HG02943 (cell line): Measurements from ENCODE around the gene IWS1.
"Not testable (repeated sequence)": the region's sequence is repeated elsewhere in the genome, so short reads cannot be mapped to it uniquely, and the experiment has no call there.

Source experiments
- ATAC-seq: cut with Tn5 transposase; IDR thresholded peaks from one replicate; pipeline ENCODE4 v1.9.1; 2021; ENCODE audit warnings: mild to moderate bottlenecking, low read depth, moderate library complexity; ENCODE audit not compliant: unreplicated experiment

Gene IWS1

DNA sequence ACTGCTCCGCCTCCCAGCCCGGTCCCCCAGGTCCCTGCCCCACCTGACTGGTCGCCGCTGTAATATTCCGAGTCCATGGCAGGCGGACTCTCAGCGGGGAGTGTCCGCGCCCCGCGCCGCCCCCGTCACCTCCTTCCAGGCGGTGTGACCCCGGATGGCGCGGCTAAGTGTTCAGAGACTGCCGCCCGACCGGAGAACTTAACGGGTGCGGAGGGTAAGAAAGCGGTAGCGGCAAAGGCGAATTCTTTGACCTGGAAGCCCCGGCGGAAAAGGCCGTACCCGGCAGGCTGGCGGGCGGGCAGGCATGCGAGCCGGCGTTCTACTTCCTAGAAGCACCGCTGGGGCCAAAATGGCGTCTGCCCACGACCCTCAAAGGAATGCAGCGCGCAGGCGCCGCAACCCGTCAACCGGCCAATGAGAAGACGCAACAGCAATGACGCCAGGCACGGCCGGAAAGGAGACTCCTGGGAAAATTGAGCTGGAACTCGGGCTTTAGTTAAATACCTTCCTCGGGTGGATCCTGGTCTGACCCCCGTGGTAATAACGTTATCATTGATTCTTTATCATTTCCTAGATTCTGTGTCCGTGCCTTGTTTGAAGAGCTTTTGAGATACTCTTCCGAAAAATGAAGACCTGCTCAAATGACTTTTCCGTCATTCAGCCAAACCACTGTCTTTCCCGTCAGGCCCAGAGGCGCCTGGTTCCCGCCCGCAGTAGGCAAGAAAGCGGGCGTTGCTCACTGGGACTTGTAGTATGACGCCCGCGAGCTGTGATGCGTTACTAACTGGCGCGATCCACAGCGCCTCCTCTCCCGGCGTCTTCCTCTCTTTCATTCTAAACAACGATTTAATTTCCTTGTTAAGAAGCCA, at the start of gene IWS1:
IWS1 (minus strand) TSS at position 358 of the 869 bp plus-strand sequence; CDS start at position 77, 281 bp downstream.
- peak; percentile 88 for ATAC-seq

DNA sequence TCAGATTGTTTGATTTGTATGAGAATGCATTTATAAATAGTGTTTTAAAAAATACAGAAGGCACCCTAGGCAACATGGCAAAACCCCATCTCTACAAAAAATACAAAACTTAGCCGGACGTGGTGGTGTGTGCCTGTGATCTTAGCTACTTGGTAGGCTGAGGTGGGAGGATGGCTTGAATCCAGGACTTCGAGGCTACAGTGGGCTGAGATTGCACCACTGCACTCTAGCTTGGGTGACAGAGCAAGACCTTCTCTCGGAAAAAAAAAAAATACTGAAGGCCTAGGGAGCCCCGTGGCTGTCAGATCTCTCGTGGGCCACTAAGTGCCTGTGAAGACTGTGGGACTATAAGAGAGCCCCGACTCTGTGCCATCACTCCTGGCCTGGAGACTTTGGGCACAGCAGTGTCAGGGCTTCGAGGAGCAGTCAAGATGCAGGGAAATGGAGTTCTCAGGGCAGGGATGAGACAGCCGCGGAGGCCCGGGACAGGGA, 49.7 kb upstream of the IWS1 start:
- ATAC-seq: no peak

DNA sequence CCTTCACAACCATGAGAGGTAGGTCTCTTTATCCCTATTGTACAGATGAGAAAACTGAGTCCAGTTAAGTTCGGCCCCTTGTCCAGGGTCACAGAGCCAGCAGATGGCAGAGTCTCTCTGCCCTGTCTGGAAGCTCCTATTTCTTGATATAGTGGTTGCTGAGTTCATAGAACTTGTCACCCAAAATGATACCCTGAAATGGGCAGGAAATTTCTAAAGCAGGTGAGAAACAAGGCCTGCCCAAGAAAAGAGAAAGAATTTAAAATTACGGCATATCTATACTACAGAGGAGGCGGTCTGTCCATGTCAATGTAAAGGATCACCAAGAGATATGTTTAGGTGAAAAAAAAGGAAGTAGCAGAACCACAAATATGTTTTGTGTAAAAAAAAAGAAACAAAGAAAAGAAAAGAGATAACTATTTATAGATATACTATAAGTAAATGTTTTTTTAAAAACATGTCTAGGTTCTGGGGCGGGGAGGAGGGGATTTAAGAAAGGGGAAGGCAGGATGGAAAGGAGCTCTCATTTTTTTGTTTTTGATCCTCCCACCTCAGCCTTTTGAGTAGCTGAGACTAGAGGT, 49.0 kb upstream of the IWS1 start:
- ATAC-seq: no peak

DNA sequence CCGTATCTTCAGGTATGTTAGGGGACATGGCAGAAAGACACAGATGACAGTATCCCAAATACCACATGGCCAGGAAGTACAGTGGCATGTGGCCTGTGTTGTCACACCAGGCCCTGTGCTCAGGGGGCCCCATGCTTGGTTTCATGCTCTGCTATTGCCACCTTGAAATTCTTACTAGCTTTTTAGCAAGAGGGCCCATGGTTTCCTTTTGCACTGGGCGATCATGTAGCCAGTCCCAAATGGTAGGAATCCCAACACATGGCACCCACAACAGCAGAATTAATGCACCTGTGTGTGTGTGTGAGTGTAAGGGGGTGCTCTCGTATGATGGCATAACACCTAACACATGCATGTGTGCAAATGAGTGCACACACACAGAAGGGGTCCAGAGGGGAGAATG, 48.4 kb upstream of the IWS1 start:
- no peak for ATAC-seq

GRCh38 chr2:127573771-127574170, 47.5 kb upstream of the IWS1 start:
- ATAC-seq: no peak

DNA sequence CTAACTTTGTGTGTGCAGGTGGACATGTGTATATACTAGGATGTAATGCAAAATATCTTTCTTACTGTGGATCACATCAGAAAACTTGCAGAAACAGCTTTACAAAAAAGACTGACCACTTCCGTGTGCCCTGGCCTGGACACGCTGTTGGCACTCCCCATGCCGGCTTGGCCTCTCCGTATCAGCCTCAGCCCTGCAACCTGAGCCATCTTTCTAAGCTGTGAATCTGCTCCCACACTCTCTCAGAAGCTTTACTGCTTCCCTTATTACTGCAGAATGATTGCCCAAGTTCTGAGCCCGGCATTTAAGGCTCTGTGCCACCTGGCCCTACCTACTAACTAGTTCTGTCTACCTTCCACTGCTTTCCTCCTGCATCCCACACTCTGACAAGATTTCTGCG, 47.0 kb upstream of the IWS1 start:
- no peak for ATAC-seq

GRCh38 chr2:127572841-127573240, 46.6 kb upstream of the IWS1 start:
- ATAC-seq: no peak

DNA sequence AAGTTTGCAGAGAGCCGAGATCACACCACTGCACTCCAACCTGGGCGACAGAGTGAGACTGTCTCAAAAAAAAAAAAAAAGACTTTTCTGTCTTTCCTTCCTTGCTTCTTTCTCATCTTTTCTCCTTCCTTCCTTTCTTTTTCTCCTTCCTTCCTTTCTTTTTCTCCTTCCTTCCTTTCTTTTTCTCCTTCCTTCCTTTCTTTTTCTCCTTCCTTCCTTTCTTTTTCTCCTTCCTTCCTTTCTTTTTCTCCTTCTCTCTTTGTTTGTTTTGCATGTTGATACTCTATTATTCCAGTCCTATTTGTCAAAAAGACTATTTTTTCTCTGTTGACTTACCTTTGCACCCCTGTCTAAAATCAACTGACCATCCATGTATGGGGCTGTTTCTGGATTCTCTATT, 46.1 kb upstream of the IWS1 start:
- ATAC-seq: not testable (repeated sequence)

DNA sequence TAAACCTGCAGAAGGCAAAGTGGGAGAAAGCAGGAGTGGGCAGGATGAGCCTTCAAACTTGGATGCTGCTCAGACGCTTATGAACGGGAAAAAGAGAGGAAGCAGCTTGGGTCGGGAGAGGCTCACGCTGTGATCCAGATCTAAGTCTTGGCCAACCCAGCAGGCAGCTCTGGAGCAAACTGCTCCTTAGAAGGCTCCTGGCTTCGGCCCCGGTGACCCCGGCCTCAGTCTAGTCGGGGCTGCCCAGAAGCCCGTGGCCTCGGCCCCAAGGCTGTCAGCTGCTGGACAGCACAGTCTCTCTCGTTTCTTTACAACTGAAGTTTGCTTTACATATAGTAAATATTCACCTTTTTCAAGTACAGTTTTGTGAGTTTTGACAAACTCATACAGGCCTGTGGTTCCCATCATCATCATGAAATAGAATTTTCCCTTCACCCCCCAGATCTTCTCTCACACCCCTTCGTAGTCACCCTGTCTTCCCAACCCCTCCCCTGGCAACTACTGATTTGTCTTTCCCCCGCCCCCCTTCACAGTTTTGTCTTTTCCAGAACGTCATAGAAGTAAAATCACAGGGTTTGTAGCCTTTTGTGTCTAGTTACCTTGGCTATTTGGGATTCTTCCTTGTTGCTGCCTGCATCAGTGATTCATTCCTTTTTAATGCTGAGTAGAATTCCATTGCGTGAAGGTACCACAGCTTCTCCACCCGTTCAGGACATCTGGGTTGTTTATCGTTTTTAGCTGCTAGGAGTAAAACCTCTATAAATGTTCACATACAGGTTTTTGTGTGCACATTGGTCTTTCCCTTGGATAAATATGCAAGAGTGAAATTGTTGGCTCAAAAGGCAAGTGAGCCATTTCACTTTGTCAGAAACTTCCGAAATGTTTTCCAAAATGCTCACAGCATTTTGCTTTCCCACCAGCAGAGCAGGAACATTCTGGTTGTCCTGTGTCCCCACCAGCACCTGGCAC, 44.3 kb upstream of the IWS1 start:
- ATAC-seq: no peak

- no peak for ATAC-seq
These were observed 43.4 kb upstream of the IWS1 start for GRCh38 chr2:127569666-127570065.

DNA sequence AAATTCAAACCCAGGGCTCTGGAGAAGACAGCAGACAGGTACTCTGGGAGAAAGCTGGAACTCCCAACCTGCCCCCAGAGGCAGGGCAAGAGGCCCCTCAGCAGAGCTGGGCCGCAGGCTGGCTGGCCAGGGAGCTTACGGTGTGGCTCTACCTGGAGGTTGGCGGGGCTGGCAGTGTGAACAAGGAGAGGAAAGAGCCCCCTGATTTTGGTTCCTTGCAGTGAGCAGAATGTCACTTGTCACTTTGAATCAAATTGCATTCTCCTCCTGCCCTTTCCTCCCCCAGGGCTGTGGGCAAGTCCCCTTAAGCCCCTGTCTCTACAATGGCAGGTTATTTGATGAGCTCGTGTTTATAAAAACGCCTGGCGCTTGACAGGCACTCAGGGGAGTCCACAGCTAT, 41.8 kb upstream of the IWS1 start:
- no peak for ATAC-seq

GRCh38 chr2:127567351-127567854, 41.1 kb upstream of the IWS1 start:
- ATAC-seq: no peak

- no peak for ATAC-seq
These were observed 40.3 kb upstream of the IWS1 start for GRCh38 chr2:127566576-127566975.

DNA sequence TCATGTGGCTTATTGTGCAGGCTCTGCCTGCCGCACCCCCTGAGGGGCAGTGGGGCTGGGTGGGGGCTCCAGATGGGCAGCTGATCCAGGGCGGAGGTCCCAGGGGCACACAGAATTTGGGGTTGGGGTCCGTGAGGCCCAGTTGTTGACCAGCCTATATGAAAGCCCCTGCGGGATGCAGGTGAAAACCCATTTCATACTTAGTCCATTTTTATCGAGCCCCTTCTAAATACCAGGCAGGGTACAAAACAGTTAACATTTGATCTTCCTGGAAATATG, 39.8 kb upstream of the IWS1 start:
- ATAC-seq: no peak

DNA sequence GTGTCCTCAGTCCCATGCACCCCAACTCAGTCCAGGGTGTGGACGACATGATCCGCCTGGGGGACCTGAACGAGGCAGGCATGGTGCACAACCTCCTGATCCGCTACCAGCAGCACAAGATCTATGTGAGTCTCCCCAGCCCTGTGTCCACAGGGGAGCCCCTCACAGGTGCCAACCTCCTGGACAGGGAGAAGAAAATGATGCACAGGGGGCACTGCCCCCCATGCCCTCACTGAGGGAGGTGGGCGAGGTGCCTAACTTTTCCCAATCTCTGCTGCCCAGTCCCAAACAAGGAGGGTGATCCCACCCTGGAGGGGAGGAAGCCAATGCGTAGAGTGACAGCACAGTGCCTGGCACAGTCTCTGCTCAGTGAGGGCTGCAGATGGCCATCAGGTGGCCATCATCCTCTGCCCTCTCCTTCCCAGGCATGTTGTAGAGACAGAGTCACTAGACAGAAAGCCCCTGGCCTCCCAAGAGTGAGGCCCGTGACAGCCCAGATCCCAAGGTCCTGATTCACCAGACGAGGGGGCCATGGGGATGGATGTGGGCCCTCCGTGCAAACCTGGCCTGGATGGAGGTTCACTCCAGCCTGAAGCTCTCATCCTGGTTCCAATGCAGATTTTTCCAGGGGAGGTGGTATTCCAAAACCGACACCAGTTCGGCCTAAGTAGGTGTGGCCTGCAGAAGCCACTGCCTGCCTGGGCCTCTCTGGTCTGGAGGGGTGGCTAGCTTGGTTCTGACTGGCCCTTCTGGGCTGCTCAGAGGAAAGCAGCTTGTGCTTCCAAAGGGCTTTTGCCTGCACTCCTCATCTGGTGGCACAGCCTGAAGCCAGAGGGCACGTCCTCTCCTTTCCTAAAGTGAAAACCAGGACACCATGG, 39.2 kb upstream of the IWS1 start:
- ATAC-seq: no peak

- ATAC-seq: no peak
These were observed 38.4 kb upstream of the IWS1 start for GRCh38 chr2:127564429-127565260.

GRCh38 chr2:127563458-127564428, 37.5 kb upstream of the IWS1 start:
- ATAC-seq: peak; percentile 98

DNA sequence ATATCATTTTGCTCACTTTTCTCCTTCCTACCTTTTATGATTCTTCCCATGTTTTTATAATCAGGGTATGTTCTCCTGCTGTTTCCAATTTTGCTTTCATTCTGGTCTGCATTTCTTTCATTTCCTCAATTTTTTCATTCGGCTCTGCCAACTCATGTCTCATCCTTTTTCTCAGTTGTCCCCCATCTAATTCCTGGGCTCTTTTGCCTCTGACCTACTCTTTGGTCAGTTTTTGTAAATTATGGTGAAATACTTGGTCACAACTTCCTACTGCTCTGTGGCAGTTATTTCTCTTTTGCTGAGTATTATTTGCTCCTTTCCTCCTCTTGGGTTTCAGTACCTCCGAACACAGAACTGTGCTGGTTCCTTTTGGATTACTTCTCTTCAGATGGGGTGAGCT, 36.6 kb upstream of the IWS1 start:
- ATAC-seq: no peak
